Sigmoid colon (tissue), 7 donors: ENCODE data around the gene MDM4. TPM values are rescaled to one million over a fixed set of nuclear protein-coding genes. Genes with fewer than 3 reads are reported as not detected.

Experiments
- DNase-seq: peaks from one replicate; pipeline ENCODE4 v3.0.0-alpha.2; 2019
- H3K27ac ChIP-seq, 4 donors: fragments of 200-600 bp; sonication (generic); one replicate each; pipeline ENCODE4 v1.5.1; 2016 to 2019; ENCODE audit warnings: mild to moderate bottlenecking in 1 of 4
- H3K27me3 ChIP-seq, 3 donors: fragments of 200-600 bp; sonication (generic); one replicate each; pipeline ENCODE4 v1.5.1; 2019; ENCODE audit warnings: mild to moderate bottlenecking in 1 of 3
- H3K36me3 ChIP-seq, 4 donors: fragments of 200-600 bp; sonication (generic); one replicate each; pipeline ENCODE4 v1.5.1; 2016 to 2019
- H3K4me1 ChIP-seq, 4 donors: fragments of 200-600 bp; sonication (generic); one replicate each; pipeline ENCODE4 v1.5.1; 2017 to 2019
- H3K4me3 ChIP-seq, 4 donors: fragments of 200-600 bp; sonication (generic); one replicate each; pipeline ENCODE4 v1.5.1; 2017 to 2019; ENCODE audit warnings: mild to moderate bottlenecking in 2 of 4, moderate library complexity in 1 of 4
- H3K9me3 ChIP-seq, 4 donors: fragments of 200-600 bp in 3 of 4; sonication (generic) in 3 of 4; one replicate each; pipeline versions ENCODE4 v1.5.1 to v1.6.1; 2013 to 2019
- CTCF ChIP-seq, 4 experiments: fragments of 450-650 bp in 3 of 4; fragments of 200-600 bp in 1 of 4; IDR thresholded peaks; one replicate each; pipeline ENCODE4 v1.5.1; 2016 to 2019; ENCODE audit warnings: antibody characterized with exemption in 4 of 4, mild to moderate bottlenecking in 3 of 4, moderate library complexity in 2 of 4
- EP300 ChIP-seq, 4 donors: sonication (generic); formaldehyde crosslinking; IDR thresholded peaks; one replicate each; pipeline ENCODE4 v1.6.1; 2017; ENCODE audit warnings: antibody characterized with exemption in 4 of 4
- POLR2A ChIP-seq, 2 donors: fragments of 450-650 bp; IDR thresholded peaks; one replicate each; pipeline ENCODE4 v1.6.1; 2016; ENCODE audit warnings: antibody characterized with exemption in 2 of 2, mild to moderate bottlenecking in 2 of 2, moderate library complexity in 2 of 2
- POLR2AphosphoS5 ChIP-seq, 4 donors: sonication (generic); formaldehyde crosslinking; IDR thresholded peaks; one replicate each; pipeline ENCODE4 v1.6.1; 2017; ENCODE audit warnings: antibody characterized with exemption in 4 of 4
- WGBS, 2 donors: extraction: QIAGEN DNeasy Blood & Tissue Kit; methylation state at CpG; one replicate each; pipeline ENCODE4 v1.1.7; 2013; 5-methylcytosine and 5-hydroxymethylcytosine counted together
- intact Hi-C: fragments of 100-400 bp; cut with DNase I; formaldehyde crosslinking; loops from one replicate; pipeline ENCODE4 v1.15.1; 2023
- polyA plus RNA-seq, 3 donors: library from polyadenylated mRNA; stranded (reverse); fragments of 200-250 nt; gene quantifications; one replicate each; pipeline ENCODE4 v1.2.3, GENCODE V29; 2013
- total RNA-seq, 4 donors: library from RNA; depleted of rRNA; stranded (reverse); fragments of >200 nt; gene quantifications; one replicate each; pipeline ENCODE4 v1.1.0, GENCODE V29; 2016
- donor health status: healthy with polysubstance abuse.
- donor health status: Bipolar disorder and iron deficiency.
- donor health status: healthy.

Gene MDM4
- total and polyA plus RNA-seq, 7 donors = 1.2 to 82.0 (median 48.2) TPM

- Histone ChIP-seq H3K36me3 (no peaks in the 10 kb centered on the region), H3K4me1 (peaks cover 0 to 17% (median 5%) of the 10 kb centered on the region in 4 donors), H3K4me3 (no peak overlapping the region), H3K27ac (no peak overlapping the region), H3K9me3 (no peaks in the 10 kb centered on the region), H3K27me3 (no peaks in the 10 kb centered on the region)
- TF ChIP-seq CTCF (IDR thresholded peaks at IDR 0.05) = peak; percentile 48 to 81 (median 73)
- TF ChIP-seq POLR2AphosphoS5 (IDR thresholded peaks at IDR 0.05) = no peak
- no peak for TF ChIP-seq POLR2A (IDR thresholded peaks at IDR 0.05)
- WGBS, 2 donors = 25 to 29% methylated on average over 7 of the region's 7 CpGs
- no peak for DNase-seq
- intact Hi-C loops = loop anchor here (1.0 kb wide), 2 partner anchors 57 to 72 kb away; no protein-coding TSS in a partner anchor
Measured at GRCh38 chr1:204503122-204503912, 12.9 kb upstream of the MDM4 start.

GRCh38 chr1:204503913-204504519 is 12.2 kb upstream of the MDM4 start:
- Histone ChIP-seq H3K9me3 (no peaks in the 10 kb centered on the region), H3K4me3 (no peak overlapping the region), H3K27ac (no peak overlapping the region), H3K36me3 (no peaks in the 10 kb centered on the region), H3K4me1 (peaks cover 0 to 17% (median 5%) of the 10 kb centered on the region in 4 donors), H3K27me3 (no peaks in the 10 kb centered on the region)
- no peak for DNase-seq
- WGBS, 2 donors = 86% methylated on average over 4 of the region's 4 CpGs
- intact Hi-C loops = loop anchor here (1.0 kb wide), 2 partner anchors 58 to 73 kb away; no protein-coding TSS in a partner anchor
- no peak for TF ChIP-seq POLR2AphosphoS5 (IDR thresholded peaks at IDR 0.05)
- no peak for TF ChIP-seq EP300 (IDR thresholded peaks at IDR 0.05)
- no peak for TF ChIP-seq CTCF (IDR thresholded peaks at IDR 0.05)
- TF ChIP-seq POLR2A (IDR thresholded peaks at IDR 0.05) = no peak

GRCh38 chr1:204505674-204506200 is 10.5 kb upstream of the MDM4 start:
- H3K4me3 ChIP-seq = peak overlapping the region; percentile 41 to 56 (median 46)
- intact Hi-C loops = no loop called here
- WGBS, 2 donors = 0 to 2% methylated on average over 4 of the region's 4 CpGs
- TF ChIP-seq EP300 (IDR thresholded peaks at IDR 0.05) = no peak
- TF ChIP-seq POLR2AphosphoS5 (IDR thresholded peaks at IDR 0.05) = no peak
- TF ChIP-seq CTCF (IDR thresholded peaks at IDR 0.05) = no peak
- no peak for TF ChIP-seq POLR2A (IDR thresholded peaks at IDR 0.05)
- no peaks in the 10 kb centered on the region for H3K36me3 ChIP-seq
- no peaks in the 10 kb centered on the region for H3K9me3 ChIP-seq
- peak overlapping the region; percentile 83 to 93 (median 89) for H3K27ac ChIP-seq
- no peak for DNase-seq
- H3K27me3 ChIP-seq = no peaks in the 10 kb centered on the region
- H3K4me1 ChIP-seq = peaks cover 0 to 17% (median 5%) of the 10 kb centered on the region in 4 donors

GRCh38 chr1:204506201-204506968 is 9.8 kb upstream of the MDM4 start:
- intact Hi-C loops = no loop called here

More at GRCh38 chr1:204506201-204506968, 9.8 kb upstream of the MDM4 start:
- Histone ChIP-seq H3K4me1 (peaks cover 0 to 17% (median 5%) of the 10 kb centered on the region in 4 donors), H3K36me3 (no peaks in the 10 kb centered on the region), H3K4me3 (peak overlapping the region; percentile 41 to 56 (median 46)), H3K27me3 (no peaks in the 10 kb centered on the region), H3K27ac (peak overlapping the region; percentile 83 to 93 (median 89)), H3K9me3 (no peaks in the 10 kb centered on the region)
- DNase-seq = peak; percentile 87
- WGBS, 2 donors = 1 to 2% methylated on average over 27 of the region's 27 CpGs
- no peak for TF ChIP-seq EP300 (IDR thresholded peaks at IDR 0.05)
- TF ChIP-seq CTCF (IDR thresholded peaks at IDR 0.05) = no peak
- TF ChIP-seq POLR2AphosphoS5 (IDR thresholded peaks at IDR 0.05) = no peak
- no peak for TF ChIP-seq POLR2A (IDR thresholded peaks at IDR 0.05)
